Measurements from ENCODE around the gene URI1. TPM values are rescaled to one million over a fixed set of nuclear protein-coding genes. Genes with fewer than 3 reads are reported as not detected.
"Not testable (repeated sequence)": the region's sequence is repeated elsewhere in the genome, so short reads cannot be mapped to it uniquely, and the experiment has no call there.

URI1 gene
- polyA plus RNA-seq (ENCODE audit: insufficient read length in 4 of 4), result 100 to 1,000 TPM in 3 of 4 donors, 10 to 100 TPM in 1; 91.4 to 124 (median 105) TPM

GRCh38 chr19:29941828-29942403, at the start of gene URI1:
Gene URI1 (plus strand): TSS chr19:29942239. CDS start chr19:29942548, 309 bp downstream.
- DNase-seq (ENCODE audit: low read depth in 4 of 4, low spot score in 2 of 4), result peak; percentile 50 to 74 (median 64)

- DNase-seq (ENCODE audit: low read depth in 4 of 4, low spot score in 2 of 4), result no peak
These were observed 48.3 kb upstream of the URI1 start for GRCh38 chr19:29893606-29894284.

GRCh38 chr19:29896802-29897201, 45.2 kb upstream of the URI1 start:
- DNase-seq (ENCODE audit: low read depth in 4 of 4, low spot score in 2 of 4), result no peak

GRCh38 chr19:29897466-29897865, 44.6 kb upstream of the URI1 start:
- DNase-seq (ENCODE audit: low read depth in 4 of 4, low spot score in 2 of 4), result no peak

- no peak for DNase-seq (ENCODE audit: low read depth in 4 of 4, low spot score in 2 of 4)
These were observed 38.0 kb upstream of the URI1 start for GRCh38 chr19:29904017-29904416.

GRCh38 chr19:29908963-29909944, 32.8 kb upstream of the URI1 start:
- no peak for DNase-seq (ENCODE audit: low read depth in 4 of 4, low spot score in 2 of 4)

- no peak for DNase-seq (ENCODE audit: low read depth in 4 of 4, low spot score in 2 of 4)
These were observed 27.1 kb upstream of the URI1 start for GRCh38 chr19:29914933-29915332.

- not testable (repeated sequence) for DNase-seq (ENCODE audit: low read depth in 4 of 4, low spot score in 2 of 4)
These were observed 26.2 kb upstream of the URI1 start for GRCh38 chr19:29915832-29916231.

GRCh38 chr19:29917911-29918310, 24.1 kb upstream of the URI1 start:
- no peak for DNase-seq (ENCODE audit: low read depth in 4 of 4, low spot score in 2 of 4)

GRCh38 chr19:29918891-29919290, 23.1 kb upstream of the URI1 start:
- DNase-seq (ENCODE audit: low read depth in 4 of 4, low spot score in 2 of 4), result no peak

- DNase-seq (ENCODE audit: low read depth in 4 of 4, low spot score in 2 of 4), result no peak
These were observed 19.1 kb upstream of the URI1 start for GRCh38 chr19:29922972-29923371.

GRCh38 chr19:29923653-29924052, 18.4 kb upstream of the URI1 start:
- DNase-seq (ENCODE audit: low read depth in 4 of 4, low spot score in 2 of 4), result no peak

GRCh38 chr19:29926031-29926430, 16.0 kb upstream of the URI1 start:
- DNase-seq (ENCODE audit: low read depth in 4 of 4, low spot score in 2 of 4), result no peak

GRCh38 chr19:29926801-29927200, 15.2 kb upstream of the URI1 start:
- no peak for DNase-seq (ENCODE audit: low read depth in 4 of 4, low spot score in 2 of 4)

- DNase-seq (ENCODE audit: low read depth in 4 of 4, low spot score in 2 of 4), result no peak
These were observed 14.0 kb upstream of the URI1 start for GRCh38 chr19:29927944-29928625.

GRCh38 chr19:29928831-29929230, 13.2 kb upstream of the URI1 start:
- no peak for DNase-seq (ENCODE audit: low read depth in 4 of 4, low spot score in 2 of 4)

- DNase-seq (ENCODE audit: low read depth in 4 of 4, low spot score in 2 of 4), result no peak
These were observed 7.8 kb upstream of the URI1 start for GRCh38 chr19:29934257-29934656.

GRCh38 chr19:29934781-29935180, 7.3 kb upstream of the URI1 start:
- no peak for DNase-seq (ENCODE audit: low read depth in 4 of 4, low spot score in 2 of 4)

GRCh38 chr19:29936409-29936808, 5.6 kb upstream of the URI1 start:
- DNase-seq (ENCODE audit: low read depth in 4 of 4, low spot score in 2 of 4), result no peak

GRCh38 chr19:29939628-29940027, 2.4 kb upstream of the URI1 start:
- no peak for DNase-seq (ENCODE audit: low read depth in 4 of 4, low spot score in 2 of 4)

Measured in left renal cortex interstitium (tissue), 4 donors.